Lower lobe of right lung (tissue), 2 donors: ENCODE data around the gene SLC15A1. TPM values are rescaled to one million over a fixed set of nuclear protein-coding genes. Genes with fewer than 3 reads are reported as not detected.

ENCODE experiments used
- ATAC-seq, 2 donors: fragments of 200-7000 bp; cut with Tn5 transposase; one replicate each; pipeline ENCODE4 v1.9.1; 2020 to 2022; ENCODE audit warnings: mild to moderate bottlenecking in 2 of 2, moderate library complexity in 2 of 2
- DNase-seq: peaks from one replicate; pipeline ENCODE4 v3.0.0-alpha.2; 2020
- H3K27ac ChIP-seq: fragments of 200-600 bp; one replicate; pipeline ENCODE4 v1.8.0; 2022
- H3K27me3 ChIP-seq: fragments of 200-600 bp; one replicate; pipeline ENCODE4 v1.8.0; 2022; ENCODE audit warnings: low read depth
- H3K36me3 ChIP-seq: fragments of 200-600 bp; one replicate; pipeline ENCODE4 v1.8.0; 2022; ENCODE audit warnings: mild to moderate bottlenecking
- H3K4me1 ChIP-seq: fragments of 200-600 bp; one replicate; pipeline ENCODE4 v1.8.0; 2022
- H3K4me3 ChIP-seq: fragments of 200-600 bp; one replicate; pipeline ENCODE4 v1.8.0; 2022; ENCODE audit warnings: mild to moderate bottlenecking
- H3K9me3 ChIP-seq: fragments of 200-600 bp; one replicate; pipeline ENCODE4 v1.8.0; 2022
- CTCF ChIP-seq: fragments of 200-600 bp; IDR thresholded peaks from one replicate; pipeline ENCODE4 v1.8.0; 2022; ENCODE audit warnings: antibody characterized with exemption, mild to moderate bottlenecking
- intact Hi-C: fragments of 100-400 bp; cut with DNase I; formaldehyde crosslinking; loops from one replicate; pipeline ENCODE4 v1.11.0; 2022
- total RNA-seq: library from RNA; stranded (reverse); fragmentation: NEBNext Ultra II Directional; extraction: Animal tissue kit (Norgen Biotek cat#: 25700); gene quantifications from one replicate; pipeline ENCODE4 v1.2.1, GENCODE V29; 2021
- donor health status: DM: no; HTN: yes; CAD: no; lungs with severe emphysema.

Gene SLC15A1
- total RNA-seq, 1 donor from 2014 or later, result not detected

GRCh38 chr13:98776644-98777043 is 24.2 kb upstream of the SLC15A1 start:
- intact Hi-C loops, result no loop called here
- no peak for TF ChIP-seq CTCF
- Histone ChIP-seq H3K27ac (no peak overlapping the region), H3K27me3 (no peaks in the 10 kb centered on the region), H3K36me3 (no peaks in the 10 kb centered on the region), H3K4me3 (no peak overlapping the region), H3K4me1 (no peaks in the 10 kb centered on the region), H3K9me3 (no peaks in the 10 kb centered on the region)
- DNase-seq, result no peak
- ATAC-seq, result no peak

GRCh38 chr13:98775844-98776598 is 23.5 kb upstream of the SLC15A1 start:
- intact Hi-C loops, result no loop called here
- no peak for TF ChIP-seq CTCF
- no peak overlapping the region for H3K27ac ChIP-seq
- H3K4me1 ChIP-seq, result no peaks in the 10 kb centered on the region
- ATAC-seq (no peak), DNase-seq (no peak)
- H3K36me3 ChIP-seq, result no peaks in the 10 kb centered on the region
- H3K9me3 ChIP-seq, result no peaks in the 10 kb centered on the region
- no peak overlapping the region for H3K4me3 ChIP-seq
- no peaks in the 10 kb centered on the region for H3K27me3 ChIP-seq

GRCh38 chr13:98775386-98775785 is 22.9 kb upstream of the SLC15A1 start:
- no peak overlapping the region for H3K27ac ChIP-seq
- intact Hi-C loops, result no loop called here

GRCh38 chr13:98774776-98775175 is 22.3 kb upstream of the SLC15A1 start:
- Histone ChIP-seq H3K27me3 (no peaks in the 10 kb centered on the region), H3K36me3 (no peaks in the 10 kb centered on the region), H3K4me1 (no peaks in the 10 kb centered on the region), H3K9me3 (no peaks in the 10 kb centered on the region), H3K4me3 (no peak overlapping the region), H3K27ac (no peak overlapping the region)
- no peak for TF ChIP-seq CTCF
- intact Hi-C loops, result no loop called here
- no peak for DNase-seq
- ATAC-seq, result peak in 1 of 2 donors; percentile 27

More at GRCh38 chr13:98775386-98775785, 22.9 kb upstream of the SLC15A1 start:
- no peaks in the 10 kb centered on the region for H3K4me1 ChIP-seq
- H3K4me3 ChIP-seq, result no peak overlapping the region
- H3K9me3 ChIP-seq, result no peaks in the 10 kb centered on the region
- TF ChIP-seq CTCF, result no peak
- DNase-seq, result no peak
- no peaks in the 10 kb centered on the region for H3K27me3 ChIP-seq
- ATAC-seq, result no peak
- H3K36me3 ChIP-seq, result no peaks in the 10 kb centered on the region

GRCh38 chr13:98773921-98774320 is 21.4 kb upstream of the SLC15A1 start:
- H3K4me3 ChIP-seq, result no peak overlapping the region
- no peaks in the 10 kb centered on the region for H3K27me3 ChIP-seq
- ATAC-seq (peak in 1 of 2 donors; percentile 9), DNase-seq (no peak)
- no peaks in the 10 kb centered on the region for H3K9me3 ChIP-seq
- no peaks in the 10 kb centered on the region for H3K4me1 ChIP-seq
- intact Hi-C loops, result no loop called here
- TF ChIP-seq CTCF, result no peak
- no peak overlapping the region for H3K27ac ChIP-seq
- H3K36me3 ChIP-seq, result no peaks in the 10 kb centered on the region
